Astrocyte (in vitro differentiated cells and primary cell): Measurements from ENCODE around the gene CDYL. TPM values are rescaled to one million over a fixed set of nuclear protein-coding genes. Genes with fewer than 3 reads are reported as not detected.

Experiments used
- DNase-seq: peaks from one replicate; pipeline ENCODE4 v3.0.0-alpha.2; 2010; ENCODE audit warnings: low read depth
- FAIRE-seq: peaks from 2 replicates; lab custom pipeline; 2011; peaks lifted over from hg19 to GRCh38; lab: Jason Lieb, UNC
- H2AFZ ChIP-seq: 2 replicates; pipeline ENCODE4 v1.6.0; 2012; ENCODE audit warnings: low read depth, low read length, inconsistent platforms
- H3K27ac ChIP-seq: 2 replicates; pipeline ENCODE4 v1.5.1; 2011; ENCODE audit warnings: low read depth, low read length, inconsistent platforms
- H3K27me3 ChIP-seq: 2 replicates; pipeline ENCODE4 v1.6.0; 2011; ENCODE audit warnings: low read length, inconsistent platforms; ENCODE audit not compliant: insufficient read depth
- H3K36me3 ChIP-seq: 2 replicates; pipeline ENCODE4 v1.5.1; 2011; ENCODE audit warnings: low read length, inconsistent platforms; ENCODE audit not compliant: insufficient read depth
- H3K4me1 ChIP-seq: 2 replicates; pipeline ENCODE4 v1.5.1; 2011; ENCODE audit warnings: low read length, inconsistent platforms; ENCODE audit not compliant: insufficient read depth
- H3K4me2 ChIP-seq: 2 replicates; pipeline ENCODE4 v1.6.0; 2012; ENCODE audit warnings: low read length, inconsistent platforms
- H3K4me3 ChIP-seq: 2 replicates; pipeline ENCODE4 v1.5.1; 2011; ENCODE audit warnings: low read depth, mild to moderate bottlenecking, low read length, inconsistent platforms; ENCODE audit not compliant: insufficient read depth
- H3K79me2 ChIP-seq: 2 replicates; pipeline ENCODE4 v1.6.0; 2012; ENCODE audit warnings: mild to moderate bottlenecking, low read length, inconsistent platforms; ENCODE audit not compliant: insufficient read depth
- H3K9ac ChIP-seq: 2 replicates; pipeline ENCODE4 v1.6.0; 2012; ENCODE audit warnings: mild to moderate bottlenecking, low read length, inconsistent platforms
- H3K9me3 ChIP-seq: 2 replicates; pipeline ENCODE4 v1.5.1; 2012; ENCODE audit warnings: low read depth, mild to moderate bottlenecking, low read length, inconsistent platforms; ENCODE audit not compliant: insufficient read depth
- H4K20me1 ChIP-seq: 2 replicates; pipeline ENCODE4 v1.6.0; 2012; ENCODE audit warnings: low read length, inconsistent platforms; ENCODE audit not compliant: insufficient read depth
- H3K27ac Mint-ChIP-seq: one replicate; pipeline ENCODE4 v1.8.0; 2021; ENCODE audit warnings: mild to moderate bottlenecking, mixed read lengths; ENCODE audit not compliant: unreplicated experiment
- H3K27me3 Mint-ChIP-seq: one replicate; pipeline ENCODE4 v1.8.0; 2021; ENCODE audit warnings: low read depth, mixed read lengths; ENCODE audit not compliant: unreplicated experiment
- H3K36me3 Mint-ChIP-seq: one replicate; pipeline ENCODE4 v1.8.0; 2021; ENCODE audit warnings: low read depth, mixed read lengths; ENCODE audit not compliant: unreplicated experiment
- H3K4me1 Mint-ChIP-seq: one replicate; pipeline ENCODE4 v1.8.0; 2021; ENCODE audit warnings: low read depth, mixed read lengths; ENCODE audit not compliant: unreplicated experiment
- H3K4me3 Mint-ChIP-seq: one replicate; pipeline ENCODE4 v1.8.0; 2021; ENCODE audit warnings: mild to moderate bottlenecking, moderate library complexity, mixed read lengths; ENCODE audit not compliant: unreplicated experiment
- H3K9me3 Mint-ChIP-seq: one replicate; pipeline ENCODE4 v1.8.0; 2021; ENCODE audit warnings: mild to moderate bottlenecking, mixed read lengths; ENCODE audit not compliant: unreplicated experiment
- CTCF ChIP-seq: IDR thresholded peaks from 2 replicates; pipeline ENCODE4 v1.5.1; 2011; ENCODE audit warnings: low read depth, mild to moderate bottlenecking, inconsistent platforms, low read length, moderate library complexity; ENCODE audit not compliant: insufficient read depth
- EZH2 ChIP-seq: IDR thresholded peaks from 2 replicates; pipeline ENCODE4 v1.6.1; 2012; ENCODE audit warnings: mild to moderate bottlenecking, low read length, inconsistent platforms; ENCODE audit not compliant: insufficient read depth
- total RNA-seq: library from RNA; stranded (reverse); gene quantifications from 2 replicates; pipeline ENCODE4 v1.2.1, GENCODE V29; 2021

Gene CDYL
- total RNA-seq, 1 donor from 2014 or later = 87.1 TPM

GRCh38 chr6:4747588-4747987, 28.6 kb upstream of the CDYL start:
- H3K9me3 Mint-ChIP-seq = no peaks in the 10 kb centered on the region
- H3K4me3 Mint-ChIP-seq = no peak overlapping the region
- peaks cover 2% of the 10 kb centered on the region for H3K27me3 Mint-ChIP-seq

GRCh38 chr6:4751823-4752464, 24.3 kb upstream of the CDYL start:
- no peak overlapping the region for H2AFZ ChIP-seq
- H3K27me3 ChIP-seq = no peaks in the 10 kb centered on the region
- no peak overlapping the region for H3K4me2 ChIP-seq
- no peak overlapping the region for H3K27ac ChIP-seq
- TF ChIP-seq CTCF = no peak
- TF ChIP-seq EZH2 = no peak
- H3K79me2 ChIP-seq = no peaks in the 10 kb centered on the region
- FAIRE-seq = no peak
- H3K36me3 Mint-ChIP-seq = no peaks in the 10 kb centered on the region
- no peak overlapping the region for H3K4me3 ChIP-seq
- no peaks in the 10 kb centered on the region for H3K9me3 ChIP-seq
- H4K20me1 ChIP-seq = no peaks in the 10 kb centered on the region
- no peak overlapping the region for H3K4me3 Mint-ChIP-seq
- no peak for DNase-seq
- no peak overlapping the region for H3K9ac ChIP-seq
- peaks cover 1% of the 10 kb centered on the region for H3K4me1 Mint-ChIP-seq
- H3K36me3 ChIP-seq = no peaks in the 10 kb centered on the region
- H3K27me3 Mint-ChIP-seq = peaks cover 2% of the 10 kb centered on the region
- H3K4me1 ChIP-seq = no peaks in the 10 kb centered on the region
- no peak overlapping the region for H3K27ac Mint-ChIP-seq
- no peaks in the 10 kb centered on the region for H3K9me3 Mint-ChIP-seq

More at GRCh38 chr6:4747588-4747987, 28.6 kb upstream of the CDYL start:
- FAIRE-seq (no peak), DNase-seq (no peak)
- no peaks in the 10 kb centered on the region for H3K36me3 ChIP-seq
- no peak overlapping the region for H3K27ac Mint-ChIP-seq
- H3K27me3 ChIP-seq = no peaks in the 10 kb centered on the region
- H3K36me3 Mint-ChIP-seq = no peaks in the 10 kb centered on the region
- no peaks in the 10 kb centered on the region for H3K79me2 ChIP-seq
- no peak overlapping the region for H3K27ac ChIP-seq
- H4K20me1 ChIP-seq = no peaks in the 10 kb centered on the region
- no peaks in the 10 kb centered on the region for H3K4me1 ChIP-seq
- no peaks in the 10 kb centered on the region for H3K4me1 Mint-ChIP-seq
- no peak overlapping the region for H3K4me3 ChIP-seq
- H3K4me2 ChIP-seq = no peak overlapping the region
- H2AFZ ChIP-seq = no peak overlapping the region
- H3K9me3 ChIP-seq = no peaks in the 10 kb centered on the region
- TF ChIP-seq EZH2 (no peak), CTCF (no peak)
- no peak overlapping the region for H3K9ac ChIP-seq

- no peaks in the 10 kb centered on the region for H3K9me3 ChIP-seq
- no peaks in the 10 kb centered on the region for H3K36me3 Mint-ChIP-seq
- H3K27ac Mint-ChIP-seq = no peak overlapping the region
- H3K36me3 ChIP-seq = no peaks in the 10 kb centered on the region
- no peak overlapping the region for H3K4me3 ChIP-seq
- H4K20me1 ChIP-seq = no peaks in the 10 kb centered on the region
- no peaks in the 10 kb centered on the region for H3K4me1 ChIP-seq
- H3K27me3 Mint-ChIP-seq = peaks cover 2% of the 10 kb centered on the region
- H3K4me3 Mint-ChIP-seq = no peak overlapping the region
- no peaks in the 10 kb centered on the region for H3K9me3 Mint-ChIP-seq
- H3K9ac ChIP-seq = no peak overlapping the region
- H2AFZ ChIP-seq = no peak overlapping the region
- H3K79me2 ChIP-seq = no peaks in the 10 kb centered on the region
- H3K27ac ChIP-seq = no peak overlapping the region
- H3K4me1 Mint-ChIP-seq = peaks cover 1% of the 10 kb centered on the region
- FAIRE-seq (no peak), DNase-seq (no peak)
- TF ChIP-seq CTCF (no peak), EZH2 (no peak)
- no peaks in the 10 kb centered on the region for H3K27me3 ChIP-seq
- no peak overlapping the region for H3K4me2 ChIP-seq
These were observed 20.0 kb upstream of the CDYL start for GRCh38 chr6:4756247-4756646.
